ENCODE results near the gene HS6ST3.
A peak's percentile ranks its signal among the peaks of the same experiment; 100 is the strongest.

- no peak for TF ChIP-seq CTCF (IDR thresholded peaks at IDR 0.05; ENCODE audit: extremely low read depth in 1 of 2, insufficient read depth in 1 of 2, low read depth in 1 of 2, low read length in 2 of 2)
- TF ChIP-seq MAX (IDR thresholded peaks at IDR 0.05; ENCODE audit: insufficient read depth, insufficient read length): no peak
- TF ChIP-seq GATA2 (IDR thresholded peaks at IDR 0.05; ENCODE audit: insufficient read depth, insufficient read length, low read depth, low read length): no peak
- TF ChIP-seq POLR2A (IDR thresholded peaks at IDR 0.05; ENCODE audit: low read depth, low read length): no peak
- no peak for TF ChIP-seq EZH2 (IDR thresholded peaks at IDR 0.05; ENCODE audit: borderline replicate concordance, low read depth, low read length, severe bottlenecking)
- TF ChIP-seq POLR2AphosphoS5 (IDR thresholded peaks at IDR 0.05; ENCODE audit: insufficient read depth, low read depth, low read length): no peak
- no peak for TF ChIP-seq MYC (IDR thresholded peaks at IDR 0.05; ENCODE audit: low read depth, low read length)
- peak; percentile 60 for TF ChIP-seq JUN (IDR thresholded peaks at IDR 0.05; ENCODE audit: borderline replicate concordance, insufficient read depth, insufficient read length, low read depth)
- TF ChIP-seq FOS (IDR thresholded peaks at IDR 0.05; ENCODE audit: borderline replicate concordance, insufficient read depth, low read length): peak; percentile 89
Observed at GRCh38 chr13:96650301-96650886, 560.5 kb downstream of the HS6ST3 start.

Measured in endothelial cell of umbilical vein (primary cell).